PC-9 (cell line): ENCODE measurements around the gene PAM.

Experiments
- EZH2 ChIP-seq: fragments of 200-600 bp; sonication (generic); IDR thresholded peaks from 2 replicates; pipeline ENCODE4 v1.8.0; 2017; ENCODE audit warnings: antibody characterized with exemption, low read depth
- TF ChIP-seq, protein P1 (sequence below): fragments of 200-600 bp; sonication (generic); conservative IDR thresholded peaks from 2 replicates; pipeline ENCODE4 v1.6.1; 2017; ENCODE audit warnings: mixed run types, antibody characterized with exemption, mild to moderate bottlenecking, moderate library complexity

GRCh38 chr5:102719886-102720285 is 35.2 kb upstream of the PAM start:
- no peak for TF ChIP-seq EZH2
- TF ChIP-seq, protein P1, sequence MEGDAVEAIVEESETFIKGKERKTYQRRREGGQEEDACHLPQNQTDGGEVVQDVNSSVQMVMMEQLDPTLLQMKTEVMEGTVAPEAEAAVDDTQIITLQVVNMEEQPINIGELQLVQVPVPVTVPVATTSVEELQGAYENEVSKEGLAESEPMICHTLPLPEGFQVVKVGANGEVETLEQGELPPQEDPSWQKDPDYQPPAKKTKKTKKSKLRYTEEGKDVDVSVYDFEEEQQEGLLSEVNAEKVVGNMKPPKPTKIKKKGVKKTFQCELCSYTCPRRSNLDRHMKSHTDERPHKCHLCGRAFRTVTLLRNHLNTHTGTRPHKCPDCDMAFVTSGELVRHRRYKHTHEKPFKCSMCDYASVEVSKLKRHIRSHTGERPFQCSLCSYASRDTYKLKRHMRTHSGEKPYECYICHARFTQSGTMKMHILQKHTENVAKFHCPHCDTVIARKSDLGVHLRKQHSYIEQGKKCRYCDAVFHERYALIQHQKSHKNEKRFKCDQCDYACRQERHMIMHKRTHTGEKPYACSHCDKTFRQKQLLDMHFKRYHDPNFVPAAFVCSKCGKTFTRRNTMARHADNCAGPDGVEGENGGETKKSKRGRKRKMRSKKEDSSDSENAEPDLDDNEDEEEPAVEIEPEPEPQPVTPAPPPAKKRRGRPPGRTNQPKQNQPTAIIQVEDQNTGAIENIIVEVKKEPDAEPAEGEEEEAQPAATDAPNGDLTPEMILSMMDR = no peak
